ENCODE measurements around the gene ZBTB46. TPM values are rescaled to one million over a fixed set of nuclear protein-coding genes. Genes with fewer than 3 reads are reported as not detected.

ZBTB46 gene
- total and polyA plus RNA-seq, 2 experiments from 2014 or later: 2.0 to 4.0 TPM

DNA sequence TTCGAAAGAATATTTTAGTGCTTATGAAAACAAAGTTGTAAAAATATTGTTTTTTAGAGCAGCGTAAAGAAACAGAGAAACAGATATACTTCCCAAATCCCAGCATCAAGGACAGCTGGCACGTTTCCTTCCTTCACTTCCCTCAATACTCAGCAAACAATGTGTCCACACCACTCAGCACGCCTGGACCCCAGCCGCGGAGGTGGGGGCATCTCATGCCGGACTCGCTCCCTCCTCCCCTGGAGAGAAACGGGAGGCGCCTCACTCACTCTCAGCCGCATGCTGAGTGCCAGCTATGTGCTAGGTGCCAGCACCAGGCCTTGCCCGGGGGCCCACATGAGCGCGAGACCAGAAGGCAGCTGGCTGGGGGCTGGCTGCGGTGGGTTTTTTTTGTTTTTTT lies 56.8 kb downstream of the ZBTB46 start:
- Histone ChIP-seq H3K9me3 (ENCODE audit: low read depth) (no peaks in the 10 kb centered on the region), H3K9me2 (replicated peaks; ENCODE audit: insufficient read depth) (no peaks in the 10 kb centered on the region), H3K79me2 (no peaks in the 10 kb centered on the region), H4K20me1 (ENCODE audit: insufficient read depth, poor library complexity, severe bottlenecking) (no peaks in the 10 kb centered on the region), H3K27ac (no peak overlapping the region), H3K4me3 (no peak overlapping the region), H3K4me2 (no peak overlapping the region), H3K36me3 (replicated peaks; ENCODE audit: insufficient read depth, low read depth) (no peaks in the 10 kb centered on the region), H3K4me1 (ENCODE audit: insufficient read depth) (peaks cover 4% of the 10 kb centered on the region), H2AFZ (no peak overlapping the region), H3K27me3 (no peaks in the 10 kb centered on the region)
- DNase-seq (ENCODE audit: low spot score): no peak
- 95% methylated on average over 15 of the region's 15 CpGs for WGBS (ENCODE audit: low lambda C conversion rate, missing lambda C conversion rate)
- TF ChIP-seq EZH2phosphoT487 (IDR thresholded peaks at IDR 0.05; ENCODE audit: low read depth, severe bottlenecking, unreplicated experiment) (no peak), EZH2 (IDR thresholded peaks at IDR 0.05; ENCODE audit: borderline replicate concordance) (no peak)
- TF ChIP-seq, protein P1, sequence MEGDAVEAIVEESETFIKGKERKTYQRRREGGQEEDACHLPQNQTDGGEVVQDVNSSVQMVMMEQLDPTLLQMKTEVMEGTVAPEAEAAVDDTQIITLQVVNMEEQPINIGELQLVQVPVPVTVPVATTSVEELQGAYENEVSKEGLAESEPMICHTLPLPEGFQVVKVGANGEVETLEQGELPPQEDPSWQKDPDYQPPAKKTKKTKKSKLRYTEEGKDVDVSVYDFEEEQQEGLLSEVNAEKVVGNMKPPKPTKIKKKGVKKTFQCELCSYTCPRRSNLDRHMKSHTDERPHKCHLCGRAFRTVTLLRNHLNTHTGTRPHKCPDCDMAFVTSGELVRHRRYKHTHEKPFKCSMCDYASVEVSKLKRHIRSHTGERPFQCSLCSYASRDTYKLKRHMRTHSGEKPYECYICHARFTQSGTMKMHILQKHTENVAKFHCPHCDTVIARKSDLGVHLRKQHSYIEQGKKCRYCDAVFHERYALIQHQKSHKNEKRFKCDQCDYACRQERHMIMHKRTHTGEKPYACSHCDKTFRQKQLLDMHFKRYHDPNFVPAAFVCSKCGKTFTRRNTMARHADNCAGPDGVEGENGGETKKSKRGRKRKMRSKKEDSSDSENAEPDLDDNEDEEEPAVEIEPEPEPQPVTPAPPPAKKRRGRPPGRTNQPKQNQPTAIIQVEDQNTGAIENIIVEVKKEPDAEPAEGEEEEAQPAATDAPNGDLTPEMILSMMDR (IDR thresholded peaks at IDR 0.05; ENCODE audit: poor library complexity): no peak

DNA sequence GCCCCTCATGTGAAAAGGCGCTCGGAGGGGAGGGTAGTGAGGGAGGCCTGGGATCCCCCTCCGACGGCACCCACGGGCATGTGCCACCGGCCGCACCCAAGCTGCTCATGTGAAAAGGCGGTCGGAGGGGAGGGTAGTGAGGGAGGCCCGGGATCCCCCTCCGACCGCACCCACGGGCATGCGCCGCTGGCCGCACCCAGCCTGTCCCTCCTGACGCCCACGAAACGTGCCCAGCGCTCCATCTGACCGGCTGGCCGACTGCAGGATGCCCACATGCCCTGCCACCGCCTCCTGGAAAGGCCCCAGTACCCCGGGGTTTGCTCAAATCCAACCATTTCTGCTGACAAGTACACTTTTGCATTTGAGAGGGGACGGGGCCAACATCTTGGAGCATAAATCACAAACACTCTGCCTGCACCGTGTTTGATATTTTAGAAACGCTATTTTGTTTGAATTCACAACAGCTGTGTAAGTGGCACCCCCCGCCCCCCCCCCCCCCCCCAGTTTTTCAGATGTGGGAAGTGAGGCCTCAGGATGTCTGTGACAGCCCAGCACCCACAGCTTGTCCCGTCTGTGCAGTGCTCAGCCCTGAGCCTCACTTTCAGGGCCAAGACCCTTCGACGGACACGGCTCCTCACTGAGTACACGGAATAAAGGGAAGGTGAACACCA lies 57.4 kb downstream of the ZBTB46 start:
- no peak for TF ChIP-seq EZH2phosphoT487 (IDR thresholded peaks at IDR 0.05; ENCODE audit: low read depth, severe bottlenecking, unreplicated experiment)
- TF ChIP-seq, protein P1 (IDR thresholded peaks at IDR 0.05; ENCODE audit: poor library complexity): no peak
- no peak for TF ChIP-seq EZH2 (IDR thresholded peaks at IDR 0.05; ENCODE audit: borderline replicate concordance)
- no peak overlapping the region for H3K4me2 ChIP-seq
- no peak overlapping the region for H3K27ac ChIP-seq
- H3K9me2 ChIP-seq (replicated peaks; ENCODE audit: insufficient read depth): no peaks in the 10 kb centered on the region
- H2AFZ ChIP-seq: no peak overlapping the region
- no peak overlapping the region for H3K4me3 ChIP-seq
- H3K79me2 ChIP-seq: no peaks in the 10 kb centered on the region
- H3K9me3 ChIP-seq (ENCODE audit: low read depth): no peaks in the 10 kb centered on the region
- H4K20me1 ChIP-seq (ENCODE audit: insufficient read depth, poor library complexity, severe bottlenecking): no peaks in the 10 kb centered on the region
- H3K36me3 ChIP-seq (replicated peaks; ENCODE audit: insufficient read depth, low read depth): no peaks in the 10 kb centered on the region
- DNase-seq (ENCODE audit: low spot score): no peak
- no peaks in the 10 kb centered on the region for H3K27me3 ChIP-seq
- H3K4me1 ChIP-seq (ENCODE audit: insufficient read depth): peaks cover 4% of the 10 kb centered on the region
- WGBS (ENCODE audit: low lambda C conversion rate, missing lambda C conversion rate): 94% methylated on average over 28 of the region's 33 CpGs

DNA sequence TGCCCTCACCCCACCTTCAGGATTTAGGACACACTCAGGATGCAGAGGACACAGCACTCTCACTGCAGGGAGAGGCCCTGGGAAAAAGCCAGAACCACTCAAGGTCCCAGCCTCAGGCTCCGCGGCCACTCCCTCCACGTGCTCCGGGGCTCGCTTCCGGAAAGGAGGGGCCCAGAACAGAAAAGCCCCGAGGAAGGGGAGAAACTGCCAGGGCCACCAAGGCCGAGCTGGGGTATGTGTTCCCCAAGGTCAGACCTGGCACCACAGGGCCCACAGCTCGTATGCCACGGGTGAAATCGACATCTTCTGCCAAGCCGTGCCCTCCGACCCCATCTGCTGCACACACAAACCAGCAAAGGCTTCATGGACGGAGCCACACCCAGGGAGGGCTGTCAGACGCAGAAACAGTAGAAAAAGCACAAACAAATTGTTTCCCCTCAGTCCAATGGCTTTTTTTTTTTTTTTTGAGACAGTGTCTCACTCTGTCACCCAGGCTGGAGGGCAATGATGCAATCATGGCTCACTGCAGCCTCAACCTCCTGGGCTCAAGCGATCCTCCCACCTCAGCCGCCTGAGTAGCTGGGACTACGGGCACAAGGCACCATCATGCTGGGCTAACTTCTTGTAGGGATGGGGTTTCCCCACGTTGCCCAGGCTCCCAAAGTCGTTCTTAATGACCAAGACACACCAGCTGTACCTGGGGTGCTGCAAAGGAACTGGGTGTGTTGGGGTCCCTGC lies 58.1 kb downstream of the ZBTB46 start:
- Histone ChIP-seq H3K27me3 (no peaks in the 10 kb centered on the region), H3K4me2 (no peak overlapping the region), H4K20me1 (ENCODE audit: insufficient read depth, poor library complexity, severe bottlenecking) (no peaks in the 10 kb centered on the region), H3K36me3 (replicated peaks; ENCODE audit: insufficient read depth, low read depth) (no peaks in the 10 kb centered on the region), H3K9me3 (ENCODE audit: low read depth) (no peaks in the 10 kb centered on the region), H3K9me2 (replicated peaks; ENCODE audit: insufficient read depth) (no peaks in the 10 kb centered on the region), H3K27ac (no peak overlapping the region), H3K4me1 (ENCODE audit: insufficient read depth) (peaks cover 4% of the 10 kb centered on the region), H2AFZ (no peak overlapping the region), H3K4me3 (no peak overlapping the region), H3K79me2 (no peaks in the 10 kb centered on the region)
- DNase-seq (ENCODE audit: low spot score): no peak
- TF ChIP-seq EZH2 (IDR thresholded peaks at IDR 0.05; ENCODE audit: borderline replicate concordance) (no peak), EZH2phosphoT487 (IDR thresholded peaks at IDR 0.05; ENCODE audit: low read depth, severe bottlenecking, unreplicated experiment) (no peak)
- TF ChIP-seq, protein P1 (IDR thresholded peaks at IDR 0.05; ENCODE audit: poor library complexity): no peak
- 87% methylated on average over 20 of the region's 20 CpGs for WGBS (ENCODE audit: low lambda C conversion rate, missing lambda C conversion rate)

All from hepatocyte (in vitro differentiated cells).